Vagina (tissue), 2 donors: ENCODE data around the gene SLC22A12. TPM values are rescaled to one million over a fixed set of nuclear protein-coding genes. Genes with fewer than 3 reads are reported as not detected.

Source experiments
- DNase-seq, 2 donors: peaks; one replicate each; pipeline ENCODE4 v3.0.0-alpha.2; 2017; ENCODE audit errors: extremely low spot score in 2 of 2
- H3K27ac ChIP-seq: fragments of 200-600 bp; sonication (generic); one replicate; pipeline ENCODE4 v1.5.1; 2019
- H3K27me3 ChIP-seq: fragments of 200-600 bp; sonication (generic); one replicate; pipeline ENCODE4 v1.5.1; 2019
- H3K36me3 ChIP-seq, 2 donors: fragments of 200-600 bp; sonication (generic); one replicate each; pipeline ENCODE4 v1.5.1; 2017 to 2019
- H3K4me1 ChIP-seq: fragments of 200-600 bp; sonication (generic); one replicate; pipeline ENCODE4 v1.5.1; 2019
- H3K4me3 ChIP-seq, 2 donors: fragments of 200-600 bp; sonication (generic); 1 replicate in 1 of 2; 2 replicates in 1 of 2; pipeline ENCODE4 v1.5.1; 2016 to 2019
- H3K9me3 ChIP-seq: fragments of 200-600 bp; sonication (generic); one replicate; pipeline ENCODE4 v1.5.1; 2019
- CTCF ChIP-seq, 3 experiments: fragments of 450-650 bp in 2 of 3; fragments of 200-600 bp in 1 of 3; sonication (generic) in 1 of 3; IDR thresholded peaks; one replicate each; pipeline ENCODE4 v1.5.1; 2017 to 2019; ENCODE audit warnings: antibody characterized with exemption in 3 of 3, mild to moderate bottlenecking in 2 of 3, moderate library complexity in 2 of 3
- POLR2A ChIP-seq, 2 donors: fragments of 450-650 bp; IDR thresholded peaks; one replicate each; pipeline ENCODE4 v1.6.1; 2017; ENCODE audit warnings: antibody characterized with exemption in 2 of 2, mild to moderate bottlenecking in 2 of 2, moderate library complexity in 2 of 2
- POLR2AphosphoS5 ChIP-seq, 2 donors: sonication (generic); formaldehyde crosslinking; IDR thresholded peaks; one replicate each; pipeline ENCODE4 v1.9.0; 2017; ENCODE audit warnings: antibody characterized with exemption in 2 of 2, mild to moderate bottlenecking in 2 of 2, low read depth in 1 of 2; ENCODE audit not compliant: insufficient read depth in 1 of 2
- intact Hi-C: fragments of 100-400 bp; cut with DNase I; formaldehyde crosslinking; loops from one replicate; pipeline ENCODE4 v1.15.1; 2023
- total RNA-seq: library from RNA; depleted of rRNA; stranded (reverse); fragments of >200 nt; gene quantifications from one replicate; pipeline ENCODE4 v1.2.3, GENCODE V29; 2016

Gene SLC22A12
- total RNA-seq, 1 donor from 2014 or later = not detected

- Histone ChIP-seq H3K4me1 (peaks cover 14% of the 10 kb centered on the region), H3K9me3 (no peaks in the 10 kb centered on the region), H3K27ac (peak overlapping the region; percentile 86), H3K36me3 (no peaks in the 10 kb centered on the region), H3K27me3 (no peaks in the 10 kb centered on the region), H3K4me3 (no peak overlapping the region)
- intact Hi-C loops = no loop called here
- DNase-seq = peak in 1 of 2 donors; percentile 93
- TF ChIP-seq POLR2A (IDR thresholded peaks at IDR 0.05) = no peak
- peak in 1 of 2 donors; percentile 89 for TF ChIP-seq POLR2AphosphoS5 (IDR thresholded peaks at IDR 0.05; ENCODE audit: insufficient read depth in 1 of 2, low read depth in 1 of 2)
Observed at GRCh38 chr11:64566042-64566914, 24.7 kb upstream of the SLC22A12 start.

GRCh38 chr11:64566915-64567891, 23.8 kb upstream of the SLC22A12 start:
- intact Hi-C loops = no loop called here
- no peak for DNase-seq
- Histone ChIP-seq H3K27me3 (no peaks in the 10 kb centered on the region), H3K27ac (peak overlapping the region; percentile 86), H3K4me3 (no peak overlapping the region), H3K9me3 (no peaks in the 10 kb centered on the region), H3K36me3 (no peaks in the 10 kb centered on the region), H3K4me1 (peaks cover 14% of the 10 kb centered on the region)
- TF ChIP-seq POLR2A (IDR thresholded peaks at IDR 0.05) (no peak), POLR2AphosphoS5 (IDR thresholded peaks at IDR 0.05; ENCODE audit: insufficient read depth in 1 of 2, low read depth in 1 of 2) (no peak), CTCF (IDR thresholded peaks at IDR 0.05) (no peak)

GRCh38 chr11:64568041-64568571, 22.9 kb upstream of the SLC22A12 start:
- no peaks in the 10 kb centered on the region for H3K27me3 ChIP-seq
- no peaks in the 10 kb centered on the region for H3K9me3 ChIP-seq
- H3K27ac ChIP-seq = no peak overlapping the region
- intact Hi-C loops = no loop called here
- DNase-seq = no peak
- no peaks in the 10 kb centered on the region for H3K36me3 ChIP-seq
- H3K4me1 ChIP-seq = peaks cover 14% of the 10 kb centered on the region
- TF ChIP-seq CTCF (IDR thresholded peaks at IDR 0.05) (no peak), POLR2A (IDR thresholded peaks at IDR 0.05) (no peak), POLR2AphosphoS5 (IDR thresholded peaks at IDR 0.05; ENCODE audit: insufficient read depth in 1 of 2, low read depth in 1 of 2) (no peak)
- H3K4me3 ChIP-seq = no peak overlapping the region

GRCh38 chr11:64568584-64569140, 22.4 kb upstream of the SLC22A12 start:
- Histone ChIP-seq H3K27me3 (no peaks in the 10 kb centered on the region), H3K4me1 (peaks cover 14% of the 10 kb centered on the region), H3K4me3 (no peak overlapping the region), H3K27ac (no peak overlapping the region), H3K9me3 (no peaks in the 10 kb centered on the region), H3K36me3 (no peaks in the 10 kb centered on the region)
- DNase-seq = no peak
- TF ChIP-seq POLR2AphosphoS5 (IDR thresholded peaks at IDR 0.05; ENCODE audit: insufficient read depth in 1 of 2, low read depth in 1 of 2) (no peak), CTCF (IDR thresholded peaks at IDR 0.05) (no peak), POLR2A (IDR thresholded peaks at IDR 0.05) (no peak)
- intact Hi-C loops = no loop called here
